GM03348 (cell line): ENCODE results near the gene UNCX.

ENCODE experiments used
- DNase-seq: peaks from one replicate; pipeline ENCODE4 v3.0.0; 2012; ENCODE audit warnings: low spot score

Gene UNCX

GRCh38 chr7:1232103-1232466, 587 bp upstream of the UNCX start:
- no peak for DNase-seq

GRCh38 chr7:1233333-1234048, 819 bp downstream of the UNCX start:
- DNase-seq = no peak

- DNase-seq = no peak
Observed at GRCh38 chr7:1234049-1234880, 1.6 kb downstream of the UNCX start.

- no peak for DNase-seq
Observed at GRCh38 chr7:1234881-1235500, 2.3 kb downstream of the UNCX start.

- no peak for DNase-seq
Observed at GRCh38 chr7:1235501-1236131, 2.9 kb downstream of the UNCX start.

GRCh38 chr7:1236132-1236661, 3.5 kb downstream of the UNCX start:
- no peak for DNase-seq

- no peak for DNase-seq
Observed at GRCh38 chr7:1236831-1237701, 4.4 kb downstream of the UNCX start.

- DNase-seq = no peak
Observed at GRCh38 chr7:1237704-1238255, 5.1 kb downstream of the UNCX start.

- DNase-seq = no peak
Observed at GRCh38 chr7:1238450-1238882, 5.8 kb downstream of the UNCX start.

- no peak for DNase-seq
Observed at GRCh38 chr7:1238931-1239802, 6.5 kb downstream of the UNCX start.

GRCh38 chr7:1239803-1240516, 7.3 kb downstream of the UNCX start:
- DNase-seq = no peak

- no peak for DNase-seq
Observed at GRCh38 chr7:1240517-1241257, 8.0 kb downstream of the UNCX start.

- DNase-seq = no peak
Observed at GRCh38 chr7:1241258-1241602, 8.6 kb downstream of the UNCX start.

GRCh38 chr7:1241603-1242255, 9.1 kb downstream of the UNCX start:
- no peak for DNase-seq

GRCh38 chr7:1242256-1242605, 9.6 kb downstream of the UNCX start:
- no peak for DNase-seq

GRCh38 chr7:1242606-1243289, 10.1 kb downstream of the UNCX start:
- no peak for DNase-seq

- no peak for DNase-seq
Observed at GRCh38 chr7:1243290-1243963, 10.8 kb downstream of the UNCX start.
